Lung microvascular endothelial cell (primary cell): Measurements from ENCODE around the gene RRP15. TPM values are rescaled to one million over a fixed set of nuclear protein-coding genes. Genes with fewer than 3 reads are reported as not detected.
A peak's percentile ranks its signal among the peaks of the same experiment; 100 is the strongest.

Source experiments
- DNase-seq, 2 donors: peaks; one replicate each; pipeline versions ENCODE4 v3.0.0 to v3.0.0-alpha.2; 2010; ENCODE audit warnings: low read depth in 2 of 2
- total RNA-seq: library from RNA; depleted of rRNA; stranded (reverse); fragments of >200 nt; gene quantifications from 2 replicates; pipeline ENCODE4 v1.2.1, GENCODE V29; 2014

Gene RRP15
- total RNA-seq, 1 donor from 2014 or later: 4.0 TPM

DNA sequence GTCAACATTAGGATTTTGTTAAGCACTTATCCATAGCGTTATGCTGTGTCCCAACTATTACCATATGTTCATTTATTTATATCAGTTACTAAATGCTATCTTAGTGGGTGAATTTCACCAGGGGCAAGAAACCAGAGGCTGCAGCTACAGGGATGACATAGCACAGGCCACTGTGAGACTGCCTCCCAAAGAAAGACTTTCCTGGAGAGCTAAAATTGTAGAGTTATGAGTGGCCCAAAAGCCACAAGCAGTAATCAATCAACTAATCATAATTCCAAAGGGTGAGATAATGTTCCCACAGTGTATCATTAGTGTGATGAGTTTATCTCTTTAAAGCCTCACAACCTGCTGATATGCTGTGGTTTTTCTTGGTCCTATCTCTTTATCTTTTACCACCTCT is 56.2 kb downstream of the RRP15 start:
- no peak for DNase-seq

DNA sequence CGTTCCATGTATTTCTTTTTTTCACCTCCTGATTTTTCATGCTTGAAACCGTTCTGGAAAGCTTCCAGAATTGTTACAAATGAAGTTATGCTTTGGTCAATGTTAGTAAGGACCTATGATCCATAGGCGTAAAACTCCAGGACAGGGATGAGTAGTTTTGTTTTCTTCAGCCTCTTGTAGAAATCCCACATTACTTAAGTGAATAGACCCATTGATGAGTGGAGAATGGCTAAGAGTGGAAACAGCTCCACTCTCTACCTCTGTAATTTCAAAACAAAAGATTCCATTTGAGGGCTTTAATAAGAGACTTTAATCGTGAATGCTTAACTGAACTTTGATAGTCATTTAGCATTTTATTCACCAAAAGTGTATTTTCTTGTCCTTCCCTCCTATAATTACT is 57.0 kb downstream of the RRP15 start:
- no peak for DNase-seq

DNA sequence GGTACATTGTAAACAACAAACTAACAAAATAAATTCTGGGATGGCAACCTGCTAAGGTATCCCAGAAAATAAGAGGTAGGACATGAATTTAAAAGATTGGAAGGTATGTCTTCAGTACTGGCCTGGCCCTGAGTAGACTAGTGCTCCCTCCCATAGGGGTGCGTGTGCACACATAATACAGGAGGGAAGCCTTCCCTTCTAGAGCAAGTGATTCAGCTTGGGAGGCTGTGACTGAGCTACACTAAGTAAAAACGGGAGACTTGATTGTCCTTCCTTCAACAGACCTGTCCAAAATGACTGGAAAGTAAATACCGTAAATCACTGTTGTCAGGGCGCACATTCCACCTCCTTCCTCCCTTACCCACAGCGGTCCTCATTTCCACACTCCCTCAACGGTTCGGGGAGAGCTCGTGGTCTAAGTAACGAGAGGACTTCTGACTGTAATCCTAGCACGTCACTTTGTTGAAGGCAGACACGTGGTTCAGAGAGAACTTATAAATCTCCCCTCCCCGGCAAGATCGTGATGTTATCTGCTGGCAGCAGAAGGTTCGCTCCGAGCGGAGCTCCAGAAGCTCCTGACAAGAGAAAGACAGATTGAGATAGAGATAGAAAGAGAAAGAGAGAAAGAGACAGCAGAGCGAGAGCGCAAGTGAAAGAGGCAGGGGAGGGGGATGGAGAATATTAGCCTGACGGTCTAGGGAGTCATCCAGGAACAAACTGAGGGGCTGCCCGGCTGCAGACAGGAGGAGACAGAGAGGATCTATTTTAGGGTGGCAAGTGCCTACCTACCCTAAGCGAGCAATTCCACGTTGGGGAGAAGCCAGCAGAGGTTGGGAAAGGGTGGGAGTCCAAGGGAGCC is 60.0 kb downstream of the RRP15 start, which contains the start of gene TGFB2:
TSS of gene TGFB2 (plus strand) at position 523 of the 859 bp plus-strand sequence. CDS start 1,366 bp downstream, outside the sequence.
- DNase-seq: peak; percentile 91

DNA sequence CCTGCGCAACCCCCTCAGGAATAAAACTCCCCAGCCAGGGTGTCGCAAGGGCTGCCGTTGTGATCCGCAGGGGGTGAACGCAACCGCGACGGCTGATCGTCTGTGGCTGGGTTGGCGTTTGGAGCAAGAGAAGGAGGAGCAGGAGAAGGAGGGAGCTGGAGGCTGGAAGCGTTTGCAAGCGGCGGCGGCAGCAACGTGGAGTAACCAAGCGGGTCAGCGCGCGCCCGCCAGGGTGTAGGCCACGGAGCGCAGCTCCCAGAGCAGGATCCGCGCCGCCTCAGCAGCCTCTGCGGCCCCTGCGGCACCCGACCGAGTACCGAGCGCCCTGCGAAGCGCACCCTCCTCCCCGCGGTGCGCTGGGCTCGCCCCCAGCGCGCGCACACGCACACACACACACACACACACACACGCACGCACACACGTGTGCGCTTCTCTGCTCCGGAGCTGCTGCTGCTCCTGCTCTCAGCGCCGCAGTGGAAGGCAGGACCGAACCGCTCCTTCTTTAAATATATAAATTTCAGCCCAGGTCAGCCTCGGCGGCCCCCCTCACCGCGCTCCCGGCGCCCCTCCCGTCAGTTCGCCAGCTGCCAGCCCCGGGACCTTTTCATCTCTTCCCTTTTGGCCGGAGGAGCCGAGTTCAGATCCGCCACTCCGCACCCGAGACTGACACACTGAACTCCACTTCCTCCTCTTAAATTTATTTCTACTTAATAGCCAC is 60.7 kb downstream of the RRP15 start:
- DNase-seq: peak; percentile 75 to 79

DNA sequence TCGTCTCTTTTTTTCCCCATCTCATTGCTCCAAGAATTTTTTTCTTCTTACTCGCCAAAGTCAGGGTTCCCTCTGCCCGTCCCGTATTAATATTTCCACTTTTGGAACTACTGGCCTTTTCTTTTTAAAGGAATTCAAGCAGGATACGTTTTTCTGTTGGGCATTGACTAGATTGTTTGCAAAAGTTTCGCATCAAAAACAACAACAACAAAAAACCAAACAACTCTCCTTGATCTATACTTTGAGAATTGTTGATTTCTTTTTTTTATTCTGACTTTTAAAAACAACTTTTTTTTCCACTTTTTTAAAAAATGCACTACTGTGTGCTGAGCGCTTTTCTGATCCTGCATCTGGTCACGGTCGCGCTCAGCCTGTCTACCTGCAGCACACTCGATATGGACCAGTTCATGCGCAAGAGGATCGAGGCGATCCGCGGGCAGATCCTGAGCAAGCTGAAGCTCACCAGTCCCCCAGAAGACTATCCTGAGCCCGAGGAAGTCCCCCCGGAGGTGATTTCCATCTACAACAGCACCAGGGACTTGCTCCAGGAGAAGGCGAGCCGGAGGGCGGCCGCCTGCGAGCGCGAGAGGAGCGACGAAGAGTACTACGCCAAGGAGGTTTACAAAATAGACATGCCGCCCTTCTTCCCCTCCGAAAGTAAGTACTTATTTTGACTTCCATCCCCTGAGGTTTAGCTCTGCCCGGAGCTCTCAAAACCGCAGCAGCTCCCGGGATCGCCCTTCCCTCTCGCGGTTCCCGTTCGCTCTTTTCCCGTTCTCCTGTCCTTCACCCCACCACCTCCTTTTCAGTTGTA is 61.5 kb downstream of the RRP15 start:
- peak; percentile 55 to 57 for DNase-seq

DNA sequence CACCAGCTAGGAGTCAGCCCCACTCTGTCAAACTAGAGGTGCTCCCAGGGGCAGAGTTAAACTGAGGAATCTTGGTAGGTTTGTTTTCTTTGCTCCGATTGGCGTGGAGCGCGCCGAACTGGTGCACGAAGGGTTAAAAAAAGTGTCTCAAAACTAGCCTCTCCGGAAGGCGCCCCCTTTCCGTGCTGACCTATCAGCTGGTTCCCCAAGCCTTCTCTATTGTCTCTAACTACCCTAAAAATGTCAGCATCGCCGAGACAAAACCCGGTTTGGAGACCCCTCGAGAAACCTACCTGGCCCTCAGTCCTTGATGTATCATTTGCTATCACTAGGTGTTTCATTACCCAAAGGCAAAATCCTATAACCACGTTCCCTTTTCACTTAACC is 62.2 kb downstream of the RRP15 start:
- DNase-seq: peak; percentile 50 to 51

DNA sequence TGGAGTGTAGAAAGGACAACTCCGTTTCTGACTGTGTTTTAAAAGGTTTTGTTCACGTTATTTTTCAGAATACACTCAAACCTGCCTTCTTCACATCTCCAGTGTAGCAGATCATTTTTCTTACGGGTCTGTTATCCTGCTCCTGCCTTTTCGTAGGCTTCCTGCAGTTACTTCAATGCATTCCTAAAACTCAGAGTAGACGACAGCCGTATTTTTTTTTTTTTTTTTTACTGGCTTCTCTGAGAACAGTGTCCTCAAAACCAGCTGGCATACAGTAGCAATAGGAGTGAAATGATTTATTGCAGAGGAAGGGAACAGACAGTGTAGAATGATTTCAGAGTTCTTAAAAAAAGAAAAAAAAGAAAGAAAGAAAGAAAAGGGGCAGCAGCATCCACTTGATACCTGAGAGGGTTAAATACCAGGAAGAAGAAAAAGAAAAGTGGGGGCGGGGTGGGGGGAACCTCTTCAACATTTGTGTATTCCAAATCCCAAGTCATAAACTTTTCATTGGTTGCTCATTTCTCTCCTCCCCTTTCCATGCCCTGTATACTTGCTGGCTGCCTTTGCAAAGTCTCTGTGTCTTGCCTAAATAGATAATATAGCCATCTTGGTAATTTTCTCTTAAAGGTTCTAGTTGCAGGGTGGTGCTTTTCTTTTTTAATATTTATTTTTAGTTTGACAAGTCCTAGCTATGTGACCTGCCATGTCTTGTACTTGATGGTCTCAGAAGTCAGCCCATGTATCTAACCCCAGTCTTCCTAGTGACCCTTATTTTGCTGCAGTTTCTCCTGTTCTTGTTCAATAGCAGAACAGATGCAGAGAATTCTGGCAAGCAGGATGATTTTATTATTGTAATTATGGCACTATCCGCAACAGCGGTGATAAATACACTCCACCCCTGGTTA is 62.9 kb downstream of the RRP15 start:
- peak; percentile 74 to 78 for DNase-seq

DNA sequence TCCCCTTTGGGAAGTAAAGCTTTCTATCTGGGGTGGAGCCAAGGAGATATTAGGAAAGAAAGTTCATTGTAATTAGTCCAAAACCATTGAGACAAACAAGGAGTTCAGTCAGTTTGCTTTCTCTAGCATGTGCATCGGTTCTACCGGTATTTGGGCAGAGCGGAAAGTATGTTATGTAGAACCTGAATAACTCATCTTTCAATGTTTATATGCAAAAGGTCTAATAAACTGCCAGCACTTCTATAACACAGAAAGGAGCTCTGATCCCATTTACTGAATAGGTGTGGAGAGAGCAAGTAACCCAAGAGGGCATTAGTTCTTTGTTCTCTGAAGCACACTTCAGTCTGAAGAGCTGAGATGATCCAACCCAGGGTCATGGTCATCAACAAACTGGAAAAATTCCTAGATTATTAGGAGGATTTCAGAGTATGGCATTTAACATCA is 63.6 kb downstream of the RRP15 start:
- peak; percentile 31 to 61 for DNase-seq

DNA sequence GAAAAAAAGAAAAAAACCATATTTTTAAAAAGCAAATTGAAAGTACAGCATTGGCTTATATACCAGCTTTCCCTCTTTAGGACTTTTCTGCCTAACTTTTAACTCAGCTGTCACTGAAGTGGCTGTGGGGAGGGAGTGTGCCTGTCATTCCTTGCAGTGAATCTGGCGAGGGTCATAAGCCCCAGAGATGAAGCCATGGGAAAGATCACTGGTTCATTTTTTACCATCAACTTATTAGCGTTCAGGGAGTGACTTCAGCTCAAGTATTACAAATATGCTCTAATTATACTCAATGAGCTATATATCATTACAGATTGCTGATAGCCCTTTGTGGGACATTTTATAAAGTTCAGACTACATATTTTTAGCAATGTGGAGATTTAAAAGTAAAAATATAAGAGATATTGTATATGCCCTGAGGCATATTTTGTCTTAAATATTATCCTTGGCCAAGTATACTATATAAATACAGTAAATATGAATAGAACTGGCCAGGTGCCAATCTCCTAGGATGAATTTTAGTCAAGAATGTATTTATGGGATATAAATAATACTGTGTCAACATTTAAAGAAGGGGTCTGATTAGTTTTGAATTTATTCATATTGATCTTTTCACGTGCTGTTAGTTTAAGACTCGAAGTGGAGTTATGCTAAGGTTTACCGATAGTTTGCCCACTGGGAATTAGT is 64.4 kb downstream of the RRP15 start:
- peak; percentile 32 to 48 for DNase-seq

DNA sequence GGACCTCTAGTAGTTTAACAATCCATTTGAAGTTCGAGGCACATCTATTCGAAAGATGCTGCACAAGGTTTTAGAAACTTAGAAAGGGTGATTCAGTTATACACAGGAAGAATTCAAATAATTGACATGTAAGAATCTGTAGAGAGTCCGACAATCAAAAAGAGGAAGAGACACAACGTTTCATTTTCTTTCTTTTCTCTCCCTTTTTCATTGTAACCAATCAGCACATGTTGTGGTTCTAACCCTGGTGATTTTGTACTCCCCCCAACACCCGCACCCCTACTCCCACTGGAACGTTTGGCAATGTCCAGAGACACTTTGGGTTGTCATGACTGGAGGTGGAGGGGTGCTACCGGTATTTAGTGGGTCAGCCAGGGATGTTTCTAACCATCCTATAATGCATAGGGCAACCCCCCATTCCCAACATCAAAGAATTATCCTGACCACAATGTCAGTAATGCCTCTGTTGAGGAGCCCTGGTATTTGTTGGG is 65.0 kb downstream of the RRP15 start:
- DNase-seq: no peak

DNA sequence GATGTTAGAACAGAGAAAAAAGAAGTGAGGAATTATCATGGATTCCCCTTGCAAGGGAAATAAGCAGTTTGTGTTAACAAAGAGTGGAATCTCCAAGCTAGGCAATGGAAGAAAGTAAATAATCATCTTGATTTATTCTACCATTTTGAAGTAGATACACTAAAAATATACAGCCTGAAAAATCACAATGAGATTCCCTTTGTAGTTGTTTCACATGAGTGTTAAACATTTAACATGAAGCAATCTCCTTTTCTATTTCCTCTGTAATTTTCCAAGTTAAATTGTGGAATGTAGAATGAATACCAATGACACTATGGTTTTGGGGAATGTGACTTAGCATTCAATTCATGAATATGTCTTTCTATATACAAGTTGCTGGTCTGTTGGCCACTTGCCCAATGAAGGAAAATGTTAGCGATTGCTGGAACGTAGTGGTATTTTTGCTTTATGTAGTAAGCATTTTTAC is 65.7 kb downstream of the RRP15 start:
- peak; percentile 72 to 85 for DNase-seq

DNA sequence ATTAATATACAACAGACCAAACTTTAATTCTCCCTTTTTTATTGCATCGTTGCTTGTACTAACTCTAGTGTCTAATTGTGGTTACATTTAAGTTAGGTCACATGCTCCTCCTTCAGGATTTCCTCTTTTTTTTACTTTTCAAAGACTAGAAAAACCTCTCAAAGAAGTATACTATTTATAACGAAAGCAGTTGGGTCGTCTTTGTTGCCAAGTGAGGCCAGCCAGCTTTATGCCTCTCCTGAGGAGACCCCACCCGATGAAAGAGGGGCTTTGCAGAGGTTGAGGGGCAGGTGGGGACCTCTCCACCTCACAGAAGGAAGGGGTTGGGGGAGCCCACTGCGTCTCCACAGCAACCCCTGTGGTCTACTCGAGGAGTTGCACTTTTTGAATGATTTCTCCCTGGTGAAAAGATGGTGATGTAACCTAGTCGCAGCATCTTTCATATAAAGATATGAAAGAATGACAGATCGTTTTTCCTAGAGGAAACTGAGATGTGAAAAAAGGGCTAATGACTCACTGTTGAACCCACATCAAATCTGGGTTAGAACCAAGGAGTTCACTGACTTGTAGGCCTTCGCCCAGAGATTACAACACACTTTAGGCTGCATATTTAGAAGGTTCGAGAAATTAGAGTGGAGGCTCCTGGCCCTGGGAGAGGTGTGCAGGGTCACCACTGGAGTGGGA is 66.4 kb downstream of the RRP15 start:
- DNase-seq: peak; percentile 52 to 78

DNA sequence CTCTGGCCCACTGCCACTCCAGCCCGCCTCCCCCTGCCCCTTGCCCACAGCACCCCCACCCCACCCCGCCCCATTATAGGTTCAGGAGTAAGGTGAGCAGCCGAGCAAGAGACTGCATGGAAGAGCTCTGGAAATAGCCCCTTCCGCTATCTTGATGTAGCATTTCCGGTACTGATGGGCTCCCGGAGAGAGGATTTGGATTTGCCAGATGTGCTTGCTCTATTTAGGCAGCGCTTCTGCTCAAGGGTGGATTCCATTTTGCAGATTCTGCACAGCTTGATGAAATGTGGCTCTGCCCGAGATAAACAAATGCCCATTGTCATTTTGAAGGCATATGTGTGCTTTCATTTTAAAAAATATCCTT is 67.0 kb downstream of the RRP15 start:
- DNase-seq: no peak

DNA sequence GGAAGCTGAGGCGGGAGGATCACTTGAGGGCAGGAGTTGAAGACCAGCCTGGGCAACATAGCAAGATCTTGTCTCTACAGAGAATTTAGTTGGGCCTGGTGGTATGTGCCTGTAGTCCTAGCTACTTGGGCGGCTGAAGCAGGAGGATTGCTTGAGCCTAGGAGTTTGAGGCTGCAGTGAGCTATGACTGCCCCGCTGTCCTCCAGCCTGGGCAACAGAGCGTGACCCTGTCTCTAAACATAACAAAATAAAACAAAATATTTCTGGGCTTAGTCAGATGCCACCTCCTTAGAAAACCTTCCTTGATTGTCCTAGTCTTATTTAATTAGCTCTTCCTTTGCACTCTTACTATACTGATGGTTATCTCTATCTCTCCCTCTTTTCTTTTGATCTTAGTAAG is 68.6 kb downstream of the RRP15 start:
- no peak for DNase-seq

DNA sequence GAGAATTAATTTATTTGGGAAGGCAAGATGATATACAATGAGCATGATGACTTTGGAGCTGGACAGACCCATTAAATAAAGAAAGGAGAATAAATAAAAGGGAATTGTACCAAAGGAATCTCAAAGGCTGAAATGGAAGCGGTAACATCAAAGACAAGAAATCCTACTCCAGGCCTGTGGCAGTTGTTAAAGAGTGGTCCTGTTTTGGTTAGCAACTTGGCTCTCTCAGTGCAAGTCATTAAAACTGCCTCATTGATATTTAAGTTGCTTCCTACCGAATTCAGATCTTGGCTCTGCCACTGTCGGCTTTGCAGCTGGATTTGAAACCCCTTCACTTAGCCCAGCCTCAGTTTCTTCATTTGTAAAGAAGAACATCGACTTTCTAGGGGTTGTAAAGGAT is 70.2 kb downstream of the RRP15 start:
- DNase-seq: no peak

DNA sequence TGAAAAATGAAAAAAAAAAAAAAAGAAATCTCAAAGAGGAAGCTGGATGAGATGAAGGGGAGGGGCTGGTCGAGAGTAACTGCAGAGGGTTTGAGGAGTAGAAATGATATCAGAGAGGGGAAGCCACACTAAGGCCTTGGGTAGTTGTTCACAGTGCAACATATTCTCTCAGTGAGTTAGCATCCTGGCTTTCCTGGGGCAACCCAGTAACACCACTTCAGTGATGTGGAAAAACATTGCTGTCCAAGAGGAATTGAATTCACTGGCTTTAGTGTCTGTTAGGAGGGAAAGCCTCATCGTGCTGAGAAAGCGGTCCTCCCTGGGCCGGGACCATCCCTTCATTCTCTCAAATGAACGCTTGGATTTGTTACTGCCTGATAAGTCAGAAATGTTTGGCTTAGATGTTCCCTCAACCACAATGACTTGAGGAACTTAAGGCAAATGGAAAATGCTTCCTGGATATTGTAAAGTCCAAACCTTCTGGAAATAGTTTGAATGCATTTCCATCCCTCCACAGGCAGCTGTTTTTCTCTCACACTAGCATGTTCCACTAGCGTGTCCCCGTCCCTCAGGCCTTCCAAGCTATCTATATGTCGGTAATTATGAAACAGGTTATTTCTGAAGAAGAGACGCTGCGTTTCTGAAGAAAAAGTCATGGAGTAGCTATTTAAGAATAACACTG is 72.3 kb downstream of the RRP15 start:
- DNase-seq: no peak

DNA sequence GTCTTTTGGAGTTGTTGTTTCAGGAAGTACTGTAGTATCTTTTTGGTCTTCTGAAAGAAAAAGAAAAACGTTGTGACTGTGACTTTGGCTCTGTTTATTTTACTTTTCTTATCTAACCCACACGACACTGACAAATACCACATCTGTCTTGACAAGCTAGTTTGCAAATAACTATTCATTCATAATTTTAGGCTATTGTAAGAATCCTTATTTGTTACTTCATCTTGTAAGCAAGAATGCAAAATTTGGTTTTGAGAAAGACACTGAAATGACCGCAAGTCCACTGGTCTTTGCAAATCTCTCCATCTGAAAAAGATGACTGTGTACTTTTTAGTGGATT is 72.8 kb downstream of the RRP15 start:
- no peak for DNase-seq

DNA sequence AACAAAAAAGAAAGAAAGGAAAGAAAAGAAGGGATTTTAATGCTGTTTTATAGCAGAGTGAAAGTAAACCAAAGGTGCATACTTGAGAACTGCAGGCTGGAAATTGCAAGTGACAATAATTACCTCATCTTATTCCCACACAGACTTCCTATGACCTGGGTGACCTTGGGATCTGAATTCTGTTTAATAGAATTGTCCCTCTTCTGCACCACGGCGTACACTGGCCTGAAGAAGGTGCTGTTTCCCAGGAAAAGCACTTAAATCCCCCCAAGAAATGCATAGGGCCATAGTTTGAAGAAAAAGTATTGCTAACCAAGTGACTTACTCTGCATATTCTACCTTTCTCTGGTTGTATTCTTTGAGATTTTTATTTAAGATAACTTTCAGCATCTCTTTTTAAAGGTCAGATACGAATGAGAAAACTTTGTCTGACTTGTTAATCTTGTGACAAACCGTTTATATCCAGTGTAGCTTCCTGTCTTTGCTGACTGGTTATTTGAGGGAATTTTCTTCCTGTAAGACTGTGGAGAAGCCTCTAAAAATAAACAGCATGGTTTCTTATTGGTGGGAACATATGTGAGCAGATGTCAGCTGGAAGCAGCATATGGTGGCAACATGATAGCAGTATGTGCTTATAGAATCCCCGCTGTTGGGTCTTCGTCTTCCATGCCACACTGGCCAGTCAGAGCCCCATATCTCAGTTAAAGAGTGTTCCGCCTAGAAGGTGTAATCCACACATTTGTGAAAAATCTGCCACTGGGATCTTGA is 76.4 kb downstream of the RRP15 start:
- peak; percentile 59 to 82 for DNase-seq
